Measurements from ENCODE around the gene DOCK6. TPM values are rescaled to one million over a fixed set of nuclear protein-coding genes. Genes with fewer than 3 reads are reported as not detected.

Gene DOCK6
- total and polyA plus RNA-seq, 2 of the 13 experiments (the other 11 are each of a cell fraction or from before 2014, with no cell fraction given): 5.4 to 38.1 TPM

DNA sequence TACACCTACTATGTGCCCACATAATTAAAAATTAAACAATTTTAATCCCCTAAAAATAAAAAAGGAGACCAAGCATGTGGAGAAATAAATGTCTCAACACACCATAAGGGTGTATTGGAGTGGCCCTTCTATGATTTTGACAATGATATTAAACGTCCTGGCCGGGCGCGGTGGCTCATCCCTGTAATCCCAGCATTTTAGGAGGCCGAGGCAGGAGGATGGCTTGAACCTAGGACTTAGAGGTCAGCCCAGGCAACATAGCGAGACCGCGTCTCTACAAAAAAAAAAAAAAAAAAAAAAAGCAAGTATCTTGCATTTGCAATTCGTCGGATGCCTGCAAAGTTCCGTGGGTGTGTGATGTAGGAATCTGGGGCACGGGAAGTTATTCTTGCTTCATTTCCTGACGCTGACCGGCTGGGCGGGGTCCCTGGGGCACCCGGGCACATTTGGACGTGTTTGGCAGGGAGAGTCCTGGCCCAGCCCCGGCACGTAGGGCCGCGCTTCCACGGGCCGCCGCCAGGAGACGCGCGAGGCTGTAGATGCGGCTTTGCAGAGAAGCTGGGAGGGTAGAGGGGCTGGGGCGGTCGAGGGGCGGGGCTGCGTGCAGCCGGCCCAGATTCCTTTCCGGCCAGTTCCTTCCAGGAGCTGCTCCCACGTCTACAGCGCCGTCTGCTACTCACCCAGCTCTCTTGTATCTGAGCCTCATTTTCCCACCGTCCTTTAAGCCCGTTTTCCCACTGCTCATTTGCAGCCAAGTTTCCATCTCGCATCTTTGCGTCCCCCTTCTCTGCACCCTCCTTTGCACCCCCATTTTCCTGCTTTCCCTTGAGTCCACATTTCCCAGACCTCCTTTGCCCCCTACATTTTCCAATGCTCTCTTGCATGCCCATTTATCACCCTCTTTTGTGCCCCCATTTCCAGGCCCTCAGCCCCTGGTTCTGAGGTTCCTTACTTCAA lies 31.4 kb upstream of the DOCK6 start (continued):
- TF ChIP-seq, protein P1, sequence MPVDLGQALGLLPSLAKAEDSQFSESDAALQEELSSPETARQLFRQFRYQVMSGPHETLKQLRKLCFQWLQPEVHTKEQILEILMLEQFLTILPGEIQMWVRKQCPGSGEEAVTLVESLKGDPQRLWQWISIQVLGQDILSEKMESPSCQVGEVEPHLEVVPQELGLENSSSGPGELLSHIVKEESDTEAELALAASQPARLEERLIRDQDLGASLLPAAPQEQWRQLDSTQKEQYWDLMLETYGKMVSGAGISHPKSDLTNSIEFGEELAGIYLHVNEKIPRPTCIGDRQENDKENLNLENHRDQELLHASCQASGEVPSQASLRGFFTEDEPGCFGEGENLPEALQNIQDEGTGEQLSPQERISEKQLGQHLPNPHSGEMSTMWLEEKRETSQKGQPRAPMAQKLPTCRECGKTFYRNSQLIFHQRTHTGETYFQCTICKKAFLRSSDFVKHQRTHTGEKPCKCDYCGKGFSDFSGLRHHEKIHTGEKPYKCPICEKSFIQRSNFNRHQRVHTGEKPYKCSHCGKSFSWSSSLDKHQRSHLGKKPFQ (CRISPR knock-in tag; IDR thresholded peaks at IDR 0.05; ENCODE audit: insufficient replicate concordance): no peak
- no peak for TF ChIP-seq ZNF451 (CRISPR knock-in tag; IDR thresholded peaks at IDR 0.05)
- TF ChIP-seq ZNF20 (CRISPR knock-in tag; IDR thresholded peaks at IDR 0.05): no peak
- peak; percentile 30; the same call in 1 of the 2 replicates for TF ChIP-seq MAZ (IDR thresholded peaks at IDR 0.05; ENCODE audit: borderline replicate concordance, low read depth, low read length)
- TF ChIP-seq MAZ (CRISPR knock-in tag; IDR thresholded peaks at IDR 0.05; ENCODE audit: low read depth): peak; percentile 84
- TF ChIP-seq, protein P2, sequence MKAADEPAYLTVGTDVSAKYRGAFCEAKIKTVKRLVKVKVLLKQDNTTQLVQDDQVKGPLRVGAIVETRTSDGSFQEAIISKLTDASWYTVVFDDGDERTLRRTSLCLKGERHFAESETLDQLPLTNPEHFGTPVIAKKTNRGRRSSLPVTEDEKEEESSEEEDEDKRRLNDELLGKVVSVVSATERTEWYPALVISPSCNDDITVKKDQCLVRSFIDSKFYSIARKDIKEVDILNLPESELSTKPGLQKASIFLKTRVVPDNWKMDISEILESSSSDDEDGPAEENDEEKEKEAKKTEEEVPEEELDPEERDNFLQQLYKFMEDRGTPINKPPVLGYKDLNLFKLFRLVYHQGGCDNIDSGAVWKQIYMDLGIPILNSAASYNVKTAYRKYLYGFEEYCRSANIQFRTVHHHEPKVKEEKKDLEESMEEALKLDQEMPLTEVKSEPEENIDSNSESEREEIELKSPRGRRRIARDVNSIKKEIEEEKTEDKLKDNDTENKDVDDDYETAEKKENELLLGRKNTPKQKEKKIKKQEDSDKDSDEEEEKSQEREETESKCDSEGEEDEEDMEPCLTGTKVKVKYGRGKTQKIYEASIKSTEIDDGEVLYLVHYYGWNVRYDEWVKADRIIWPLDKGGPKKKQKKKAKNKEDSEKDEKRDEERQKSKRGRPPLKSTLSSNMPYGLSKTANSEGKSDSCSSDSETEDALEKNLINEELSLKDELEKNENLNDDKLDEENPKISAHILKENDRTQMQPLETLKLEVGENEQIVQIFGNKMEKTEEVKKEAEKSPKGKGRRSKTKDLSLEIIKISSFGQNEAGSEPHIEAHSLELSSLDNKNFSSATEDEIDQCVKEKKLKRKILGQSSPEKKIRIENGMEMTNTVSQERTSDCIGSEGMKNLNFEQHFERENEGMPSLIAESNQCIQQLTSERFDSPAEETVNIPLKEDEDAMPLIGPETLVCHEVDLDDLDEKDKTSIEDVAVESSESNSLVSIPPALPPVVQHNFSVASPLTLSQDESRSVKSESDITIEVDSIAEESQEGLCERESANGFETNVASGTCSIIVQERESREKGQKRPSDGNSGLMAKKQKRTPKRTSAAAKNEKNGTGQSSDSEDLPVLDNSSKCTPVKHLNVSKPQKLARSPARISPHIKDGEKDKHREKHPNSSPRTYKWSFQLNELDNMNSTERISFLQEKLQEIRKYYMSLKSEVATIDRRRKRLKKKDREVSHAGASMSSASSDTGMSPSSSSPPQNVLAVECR (CRISPR knock-in tag; IDR thresholded peaks at IDR 0.05; ENCODE audit: borderline replicate concordance): peak; percentile 61; the same call in 1 of the 2 replicates
- TF ChIP-seq, protein P3, sequence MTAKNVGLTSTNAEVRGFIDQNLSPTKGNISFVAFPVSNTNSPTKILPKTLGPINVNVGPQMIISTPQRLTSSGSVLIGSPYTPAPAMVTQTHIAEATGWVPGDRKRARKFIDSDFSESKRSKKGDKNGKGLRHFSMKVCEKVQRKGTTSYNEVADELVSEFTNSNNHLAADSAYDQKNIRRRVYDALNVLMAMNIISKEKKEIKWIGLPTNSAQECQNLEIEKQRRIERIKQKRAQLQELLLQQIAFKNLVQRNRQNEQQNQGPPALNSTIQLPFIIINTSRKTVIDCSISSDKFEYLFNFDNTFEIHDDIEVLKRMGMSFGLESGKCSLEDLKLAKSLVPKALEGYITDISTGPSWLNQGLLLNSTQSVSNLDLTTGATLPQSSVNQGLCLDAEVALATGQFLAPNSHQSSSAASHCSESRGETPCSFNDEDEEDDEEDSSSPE (CRISPR knock-in tag; IDR thresholded peaks at IDR 0.05): 0 out of 2 replicates have a peak, but pooled peaks have one; percentile 25
- 0 out of 2 replicates have a peak, but pooled peaks have one; percentile 18 for TF ChIP-seq ZNF552 (CRISPR knock-in tag; IDR thresholded peaks at IDR 0.05; ENCODE audit: borderline replicate concordance)
- peak; percentile 44; the same call in 1 of the 2 replicates for TF ChIP-seq SOX5 (CRISPR knock-in tag; IDR thresholded peaks at IDR 0.05; ENCODE audit: borderline replicate concordance)
- 0 out of 4 replicates have a peak, but pooled peaks of 1 of the 2 experiments have one; percentile 56 for TF ChIP-seq KLF16 (CRISPR knock-in tag; IDR thresholded peaks at IDR 0.05)
- TF ChIP-seq, protein P4, sequence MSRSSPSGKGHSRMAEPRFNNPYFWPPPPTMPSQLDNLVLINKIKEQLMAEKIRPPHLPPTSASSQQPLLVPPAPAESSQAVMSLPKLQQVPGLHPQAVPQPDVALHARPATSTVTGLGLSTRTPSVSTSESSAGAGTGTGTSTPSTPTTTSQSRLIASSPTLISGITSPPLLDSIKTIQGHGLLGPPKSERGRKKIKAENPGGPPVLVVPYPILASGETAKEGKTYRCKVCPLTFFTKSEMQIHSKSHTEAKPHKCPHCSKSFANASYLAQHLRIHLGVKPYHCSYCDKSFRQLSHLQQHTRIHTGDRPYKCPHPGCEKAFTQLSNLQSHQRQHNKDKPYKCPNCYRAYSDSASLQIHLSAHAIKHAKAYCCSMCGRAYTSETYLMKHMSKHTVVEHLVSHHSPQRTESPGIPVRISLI (CRISPR knock-in tag; IDR thresholded peaks at IDR 0.05; ENCODE audit: borderline replicate concordance): peak; percentile 80; the same call in 1 of the 2 replicates
- peak; percentile 44; the same call in 1 of the 2 replicates for TF ChIP-seq ZBTB7B (CRISPR knock-in tag; IDR thresholded peaks at IDR 0.05)
- no peak for TF ChIP-seq ZNF225 (CRISPR knock-in tag; IDR thresholded peaks at IDR 0.05)
- no peak for TF ChIP-seq GATAD2A (CRISPR knock-in tag; IDR thresholded peaks at IDR 0.05)
- TF ChIP-seq ZFAT (CRISPR knock-in tag; conservative IDR thresholded peaks at IDR 0.05): no peak

Measured in HepG2 (cell line).